Measurements from ENCODE around the gene CNNM3. TPM values are rescaled to one million over a fixed set of nuclear protein-coding genes. Genes with fewer than 3 reads are reported as not detected.

CNNM3 gene
- total and polyA plus RNA-seq, 4 donors, result 10.0 to 19.8 (median 16.1) TPM

DNA sequence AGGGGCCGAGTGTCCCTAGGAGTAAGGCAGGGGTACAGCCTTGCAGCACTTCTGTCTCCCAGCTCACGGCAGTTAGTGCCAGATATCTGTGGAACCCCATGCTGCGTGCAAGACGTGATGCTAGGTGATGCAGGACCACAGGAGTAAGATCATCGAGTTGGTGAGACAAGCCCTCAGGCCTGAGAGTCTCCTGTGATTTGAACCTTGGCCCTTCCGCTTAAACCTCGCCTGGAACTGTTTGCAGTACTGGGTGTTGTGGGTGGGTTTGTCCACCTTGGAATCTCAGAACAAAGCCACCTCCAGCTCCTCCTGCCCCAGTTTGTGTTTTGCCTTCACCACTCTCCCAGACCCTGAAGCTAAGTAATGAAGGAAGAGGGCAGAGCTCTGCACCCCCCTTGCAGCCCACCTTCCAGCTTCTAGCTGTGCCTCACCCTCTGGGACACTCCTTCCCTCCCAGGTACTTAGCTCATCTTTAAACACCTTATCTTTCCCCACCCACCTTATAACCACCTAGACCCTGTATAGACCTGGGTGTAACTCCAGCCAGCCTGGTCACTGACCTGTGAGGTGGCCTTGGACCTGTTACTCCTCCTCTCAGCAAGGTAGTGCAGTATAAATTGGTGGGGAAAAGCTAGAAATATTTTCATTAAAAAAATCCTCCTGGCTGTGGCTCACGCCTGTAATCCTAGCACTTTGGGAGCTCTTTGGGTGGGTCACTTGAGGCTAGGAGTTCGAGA is 48.8 kb upstream of the CNNM3 start:
- H3K27me3 ChIP-seq (ENCODE audit: control insufficient read depth in 4 of 4, insufficient read depth in 4 of 4, low read length in 3 of 4), result no peaks in the 10 kb centered on the region
- DNase-seq (ENCODE audit: low spot score), result no peak
- H3K4me1 ChIP-seq (ENCODE audit: control insufficient read depth in 4 of 4, insufficient read depth in 4 of 4, low read length in 3 of 4), result peaks cover 7 to 36% (median 25%) of the 10 kb centered on the region in 4 donors
- no peak overlapping the region for H3K4me3 ChIP-seq (ENCODE audit: low read depth in 1 of 3, low read length in 3 of 3)
- no peaks in the 10 kb centered on the region for H3K9me3 ChIP-seq (ENCODE audit: control insufficient read depth in 4 of 4, low read length in 3 of 4)
- H3K9ac ChIP-seq (ENCODE audit: low read depth in 1 of 2, low read length in 2 of 2), result no peak overlapping the region
- peak; percentile 23 to 40 for TF ChIP-seq RXRA (IDR thresholded peaks at IDR 0.05)
- TF ChIP-seq JUND (IDR thresholded peaks at IDR 0.05), result no peak
- TF ChIP-seq TAF1 (conservative IDR thresholded peaks at IDR 0.05), result no peak
- no peak for TF ChIP-seq YY1 (IDR thresholded peaks at IDR 0.05)
- peak; percentile 40 to 57 for TF ChIP-seq HNF4A (conservative IDR thresholded peaks at IDR 0.05)
- TF ChIP-seq, protein P1, sequence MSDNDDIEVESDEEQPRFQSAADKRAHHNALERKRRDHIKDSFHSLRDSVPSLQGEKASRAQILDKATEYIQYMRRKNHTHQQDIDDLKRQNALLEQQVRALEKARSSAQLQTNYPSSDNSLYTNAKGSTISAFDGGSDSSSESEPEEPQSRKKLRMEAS (IDR thresholded peaks at IDR 0.05), result no peak
- TF ChIP-seq, protein P2, sequence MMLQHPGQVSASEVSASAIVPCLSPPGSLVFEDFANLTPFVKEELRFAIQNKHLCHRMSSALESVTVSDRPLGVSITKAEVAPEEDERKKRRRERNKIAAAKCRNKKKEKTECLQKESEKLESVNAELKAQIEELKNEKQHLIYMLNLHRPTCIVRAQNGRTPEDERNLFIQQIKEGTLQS (IDR thresholded peaks at IDR 0.05), result no peak
- no peak for TF ChIP-seq FOXA1 (IDR thresholded peaks at IDR 0.05)
- TF ChIP-seq RAD21 (IDR thresholded peaks at IDR 0.05), result no peak
- TF ChIP-seq CTCF (IDR thresholded peaks at IDR 0.05; ENCODE audit: low read depth, low read length, missing input control), result no peak
- no peak for TF ChIP-seq EGR1 (IDR thresholded peaks at IDR 0.05; ENCODE audit: low read depth in 2 of 2)
- TF ChIP-seq FOXA2 (IDR thresholded peaks at IDR 0.05), result no peak
- TF ChIP-seq HNF4G (IDR thresholded peaks at IDR 0.05), result no peak
- H3K27ac ChIP-seq (ENCODE audit: low read depth in 1 of 2, low read length in 2 of 2), result no peak overlapping the region
- WGBS, result 85% methylated on average over 9 of the region's 9 CpGs
- no peaks in the 10 kb centered on the region for H3K36me3 ChIP-seq (ENCODE audit: control insufficient read depth in 4 of 4, insufficient read depth in 3 of 4, low read depth in 1 of 4, low read length in 3 of 4)

DNA sequence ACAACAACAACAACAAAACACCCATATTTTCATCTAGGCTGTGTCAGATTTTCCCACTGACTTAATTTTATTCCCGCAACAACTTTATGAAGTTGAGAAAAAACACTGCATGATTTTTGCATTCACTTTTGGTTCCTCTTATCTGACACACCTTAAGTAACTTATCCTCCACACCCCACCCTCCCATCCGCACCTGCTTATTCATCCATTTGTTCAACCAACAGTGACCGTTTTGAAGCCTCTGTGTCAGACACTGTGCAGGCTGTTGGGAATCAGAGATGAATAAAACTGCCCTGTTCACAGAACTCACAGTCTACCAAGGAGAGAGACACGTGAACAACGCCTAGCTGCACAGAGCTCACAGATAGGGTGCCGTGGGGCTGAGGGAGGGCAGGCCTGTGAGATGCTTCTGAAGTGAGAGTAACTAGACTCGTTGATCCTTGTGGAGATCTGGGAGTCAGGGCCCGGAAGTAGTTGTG is 47.9 kb upstream of the CNNM3 start:
- 84% methylated on average over 8 of the region's 8 CpGs for WGBS
- H3K36me3 ChIP-seq (ENCODE audit: control insufficient read depth in 4 of 4, insufficient read depth in 3 of 4, low read depth in 1 of 4, low read length in 3 of 4), result no peaks in the 10 kb centered on the region
- H3K9me3 ChIP-seq (ENCODE audit: control insufficient read depth in 4 of 4, low read length in 3 of 4), result no peaks in the 10 kb centered on the region
- no peak overlapping the region for H3K9ac ChIP-seq (ENCODE audit: low read depth in 1 of 2, low read length in 2 of 2)
- no peaks in the 10 kb centered on the region for H3K27me3 ChIP-seq (ENCODE audit: control insufficient read depth in 4 of 4, insufficient read depth in 4 of 4, low read length in 3 of 4)
- H3K27ac ChIP-seq (ENCODE audit: low read depth in 1 of 2, low read length in 2 of 2), result no peak overlapping the region
- TF ChIP-seq FOXA1 (IDR thresholded peaks at IDR 0.05), result no peak
- no peak for TF ChIP-seq HNF4A (conservative IDR thresholded peaks at IDR 0.05)
- no peak for TF ChIP-seq FOXA2 (IDR thresholded peaks at IDR 0.05)
- no peak for TF ChIP-seq JUND (IDR thresholded peaks at IDR 0.05)
- no peak for TF ChIP-seq ZBTB33 (IDR thresholded peaks at IDR 0.05)
- TF ChIP-seq SP1 (IDR thresholded peaks at IDR 0.05), result no peak
- TF ChIP-seq RXRA (IDR thresholded peaks at IDR 0.05), result no peak
- TF ChIP-seq, protein P2 (IDR thresholded peaks at IDR 0.05), result no peak
- TF ChIP-seq CTCF (IDR thresholded peaks at IDR 0.05; ENCODE audit: low read depth, low read length, missing input control), result no peak
- no peak for TF ChIP-seq YY1 (IDR thresholded peaks at IDR 0.05)
- TF ChIP-seq, protein P3, sequence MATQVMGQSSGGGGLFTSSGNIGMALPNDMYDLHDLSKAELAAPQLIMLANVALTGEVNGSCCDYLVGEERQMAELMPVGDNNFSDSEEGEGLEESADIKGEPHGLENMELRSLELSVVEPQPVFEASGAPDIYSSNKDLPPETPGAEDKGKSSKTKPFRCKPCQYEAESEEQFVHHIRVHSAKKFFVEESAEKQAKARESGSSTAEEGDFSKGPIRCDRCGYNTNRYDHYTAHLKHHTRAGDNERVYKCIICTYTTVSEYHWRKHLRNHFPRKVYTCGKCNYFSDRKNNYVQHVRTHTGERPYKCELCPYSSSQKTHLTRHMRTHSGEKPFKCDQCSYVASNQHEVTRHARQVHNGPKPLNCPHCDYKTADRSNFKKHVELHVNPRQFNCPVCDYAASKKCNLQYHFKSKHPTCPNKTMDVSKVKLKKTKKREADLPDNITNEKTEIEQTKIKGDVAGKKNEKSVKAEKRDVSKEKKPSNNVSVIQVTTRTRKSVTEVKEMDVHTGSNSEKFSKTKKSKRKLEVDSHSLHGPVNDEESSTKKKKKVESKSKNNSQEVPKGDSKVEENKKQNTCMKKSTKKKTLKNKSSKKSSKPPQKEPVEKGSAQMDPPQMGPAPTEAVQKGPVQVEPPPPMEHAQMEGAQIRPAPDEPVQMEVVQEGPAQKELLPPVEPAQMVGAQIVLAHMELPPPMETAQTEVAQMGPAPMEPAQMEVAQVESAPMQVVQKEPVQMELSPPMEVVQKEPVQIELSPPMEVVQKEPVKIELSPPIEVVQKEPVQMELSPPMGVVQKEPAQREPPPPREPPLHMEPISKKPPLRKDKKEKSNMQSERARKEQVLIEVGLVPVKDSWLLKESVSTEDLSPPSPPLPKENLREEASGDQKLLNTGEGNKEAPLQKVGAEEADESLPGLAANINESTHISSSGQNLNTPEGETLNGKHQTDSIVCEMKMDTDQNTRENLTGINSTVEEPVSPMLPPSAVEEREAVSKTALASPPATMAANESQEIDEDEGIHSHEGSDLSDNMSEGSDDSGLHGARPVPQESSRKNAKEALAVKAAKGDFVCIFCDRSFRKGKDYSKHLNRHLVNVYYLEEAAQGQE (IDR thresholded peaks at IDR 0.05), result no peak
- TF ChIP-seq, protein P1 (IDR thresholded peaks at IDR 0.05), result no peak
- no peak for TF ChIP-seq RAD21 (IDR thresholded peaks at IDR 0.05)
- TF ChIP-seq NR2F2 (IDR thresholded peaks at IDR 0.05), result no peak
- H3K4me1 ChIP-seq (ENCODE audit: control insufficient read depth in 4 of 4, insufficient read depth in 4 of 4, low read length in 3 of 4), result peaks cover 5 to 32% (median 19%) of the 10 kb centered on the region in 4 donors
- no peak for DNase-seq (ENCODE audit: low spot score)
- no peak overlapping the region for H3K4me3 ChIP-seq (ENCODE audit: low read depth in 1 of 3, low read length in 3 of 3)

All from liver (tissue), 9 donors.